GM18858 (cell line): ENCODE measurements around the gene KCNQ2.

Source experiments
- ATAC-seq: cut with Tn5 transposase; IDR thresholded peaks from one replicate; pipeline ENCODE4 v1.9.1; 2021; ENCODE audit not compliant: unreplicated experiment

Gene KCNQ2

GRCh38 chr20:63455568-63455859 lies 16.9 kb downstream of the KCNQ2 start:
- ATAC-seq, result no peak

- no peak for ATAC-seq
These were observed 17.5 kb downstream of the KCNQ2 start for GRCh38 chr20:63454731-63455567.

GRCh38 chr20:63452821-63453523 lies 19.5 kb downstream of the KCNQ2 start:
- ATAC-seq, result no peak

- ATAC-seq, result no peak
These were observed 20.1 kb downstream of the KCNQ2 start for GRCh38 chr20:63452341-63452740.

- ATAC-seq, result no peak
These were observed 20.6 kb downstream of the KCNQ2 start for GRCh38 chr20:63451821-63452220.

GRCh38 chr20:63449796-63450730 lies 22.4 kb downstream of the KCNQ2 start:
- ATAC-seq, result no peak

GRCh38 chr20:63449025-63449424 lies 23.4 kb downstream of the KCNQ2 start:
- ATAC-seq, result no peak

- ATAC-seq, result no peak
These were observed 24.4 kb downstream of the KCNQ2 start for GRCh38 chr20:63448031-63448430.

- ATAC-seq, result no peak
These were observed 25.1 kb downstream of the KCNQ2 start for GRCh38 chr20:63447320-63447719.

- ATAC-seq, result no peak
These were observed 26.0 kb downstream of the KCNQ2 start for GRCh38 chr20:63446216-63447024.

GRCh38 chr20:63445075-63445734 lies 27.2 kb downstream of the KCNQ2 start:
- ATAC-seq, result no peak

GRCh38 chr20:63444548-63444947 lies 27.9 kb downstream of the KCNQ2 start:
- ATAC-seq, result no peak

GRCh38 chr20:63443606-63444395 lies 28.7 kb downstream of the KCNQ2 start:
- no peak for ATAC-seq

- no peak for ATAC-seq
These were observed 30.4 kb downstream of the KCNQ2 start for GRCh38 chr20:63442100-63442493.

GRCh38 chr20:63441136-63442099 lies 31.0 kb downstream of the KCNQ2 start:
- ATAC-seq, result no peak

- no peak for ATAC-seq
These were observed 32.0 kb downstream of the KCNQ2 start for GRCh38 chr20:63440366-63440955.

GRCh38 chr20:63439866-63440265 lies 32.6 kb downstream of the KCNQ2 start:
- no peak for ATAC-seq

- ATAC-seq, result no peak
These were observed 34.3 kb downstream of the KCNQ2 start for GRCh38 chr20:63438121-63438520.
